Colonic mucosa (tissue), 4 donors: Measurements from ENCODE around the gene THRB. TPM values are rescaled to one million over a fixed set of nuclear protein-coding genes. Genes with fewer than 3 reads are reported as not detected.
"Not testable (repeated sequence)": the region's sequence is repeated elsewhere in the genome, so short reads cannot be mapped to it uniquely, and the experiment has no call there.

Experiments used
- DNase-seq: peaks from one replicate; pipeline ENCODE4 v3.0.0-alpha.2; 2020
- H3K27ac ChIP-seq: fragments of 200-600 bp; one replicate; pipeline ENCODE4 v1.8.0; 2021
- H3K27me3 ChIP-seq: fragments of 200-600 bp; one replicate; pipeline ENCODE4 v1.8.0; 2021
- H3K36me3 ChIP-seq: fragments of 200-600 bp; one replicate; pipeline ENCODE4 v1.8.0; 2021
- H3K4me1 ChIP-seq: fragments of 200-600 bp; one replicate; pipeline ENCODE4 v1.8.0; 2021; ENCODE audit warnings: mild to moderate bottlenecking
- H3K4me3 ChIP-seq: fragments of 200-600 bp; one replicate; pipeline ENCODE4 v1.8.0; 2021
- H3K9ac ChIP-seq, 2 donors: one replicate each; pipeline ENCODE4 v1.7.0; 2013; ENCODE audit warnings: control low read depth in 2 of 2, low read depth in 2 of 2, low read length in 2 of 2
- H3K9me3 ChIP-seq: fragments of 200-600 bp; one replicate; pipeline ENCODE4 v1.8.0; 2021
- intact Hi-C: fragments of 100-400 bp; cut with DNase I; formaldehyde crosslinking; loops from one replicate; pipeline ENCODE4 v1.14.1; 2022
- total RNA-seq, 2 donors: library from RNA; stranded (reverse); fragmentation: NEBNext Ultra II Directional in 1 of 2; extraction: Animal tissue kit (Norgen Biotek cat#: 25700) in 1 of 2; gene quantifications; one replicate each; pipeline ENCODE4 v1.2.1, GENCODE V29; 2021
- TF ChIP-seq, protein P1 (sequence below): fragments of 200-600 bp; IDR thresholded peaks from one replicate; pipeline ENCODE4 v1.8.0; 2022; ENCODE audit warnings: antibody characterized with exemption, mild to moderate bottlenecking
- donor health status: healthy.
- donor health status: DM: no; HTN: no; CAD: no.
- donor health status: DM: no; HTN: no; CAD: no.

Gene THRB
- total RNA-seq, 2 donors from 2014 or later, result 23.3 to 27.6 TPM

DNA sequence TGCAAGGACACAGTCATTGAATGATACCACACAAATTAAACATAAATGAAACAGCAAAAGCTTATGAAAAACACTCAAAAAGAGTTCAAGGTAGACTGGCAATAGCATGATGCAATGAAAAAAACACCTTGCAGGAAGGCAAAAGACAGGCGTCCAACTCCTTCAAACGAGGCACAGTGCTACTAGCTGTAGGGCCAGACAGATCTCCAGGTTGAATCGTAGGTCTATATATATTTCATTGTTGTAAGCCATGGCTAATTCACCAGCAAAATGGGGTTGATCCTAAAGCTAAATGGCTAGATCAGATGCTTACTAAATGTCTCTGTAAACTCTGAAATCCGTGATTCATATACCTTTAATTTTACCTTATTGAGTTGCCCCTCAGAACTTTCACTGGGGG, 94.2 kb downstream of the THRB start:
- TF ChIP-seq, protein P1, sequence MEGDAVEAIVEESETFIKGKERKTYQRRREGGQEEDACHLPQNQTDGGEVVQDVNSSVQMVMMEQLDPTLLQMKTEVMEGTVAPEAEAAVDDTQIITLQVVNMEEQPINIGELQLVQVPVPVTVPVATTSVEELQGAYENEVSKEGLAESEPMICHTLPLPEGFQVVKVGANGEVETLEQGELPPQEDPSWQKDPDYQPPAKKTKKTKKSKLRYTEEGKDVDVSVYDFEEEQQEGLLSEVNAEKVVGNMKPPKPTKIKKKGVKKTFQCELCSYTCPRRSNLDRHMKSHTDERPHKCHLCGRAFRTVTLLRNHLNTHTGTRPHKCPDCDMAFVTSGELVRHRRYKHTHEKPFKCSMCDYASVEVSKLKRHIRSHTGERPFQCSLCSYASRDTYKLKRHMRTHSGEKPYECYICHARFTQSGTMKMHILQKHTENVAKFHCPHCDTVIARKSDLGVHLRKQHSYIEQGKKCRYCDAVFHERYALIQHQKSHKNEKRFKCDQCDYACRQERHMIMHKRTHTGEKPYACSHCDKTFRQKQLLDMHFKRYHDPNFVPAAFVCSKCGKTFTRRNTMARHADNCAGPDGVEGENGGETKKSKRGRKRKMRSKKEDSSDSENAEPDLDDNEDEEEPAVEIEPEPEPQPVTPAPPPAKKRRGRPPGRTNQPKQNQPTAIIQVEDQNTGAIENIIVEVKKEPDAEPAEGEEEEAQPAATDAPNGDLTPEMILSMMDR, result no peak
- Histone ChIP-seq H3K27me3 (no peaks in the 10 kb centered on the region), H3K9me3 (no peaks in the 10 kb centered on the region), H3K36me3 (no peaks in the 10 kb centered on the region), H3K4me3 (no peak overlapping the region), H3K27ac (peak overlapping the region; percentile 9), H3K4me1 (peaks cover 16% of the 10 kb centered on the region), H3K9ac (no peak overlapping the region)
- no peak for DNase-seq
- intact Hi-C loops, result no loop called here

- Histone ChIP-seq H3K27me3 (no peaks in the 10 kb centered on the region), H3K4me3 (no peak overlapping the region), H3K9ac (no peak overlapping the region), H3K4me1 (peaks cover 16% of the 10 kb centered on the region), H3K36me3 (no peaks in the 10 kb centered on the region), H3K9me3 (no peaks in the 10 kb centered on the region), H3K27ac (no peak overlapping the region)
- intact Hi-C loops, result no loop called here
- TF ChIP-seq, protein P1, result no peak
- DNase-seq, result no peak
Observed at GRCh38 chr3:24400015-24400414, 94.6 kb downstream of the THRB start.

DNA sequence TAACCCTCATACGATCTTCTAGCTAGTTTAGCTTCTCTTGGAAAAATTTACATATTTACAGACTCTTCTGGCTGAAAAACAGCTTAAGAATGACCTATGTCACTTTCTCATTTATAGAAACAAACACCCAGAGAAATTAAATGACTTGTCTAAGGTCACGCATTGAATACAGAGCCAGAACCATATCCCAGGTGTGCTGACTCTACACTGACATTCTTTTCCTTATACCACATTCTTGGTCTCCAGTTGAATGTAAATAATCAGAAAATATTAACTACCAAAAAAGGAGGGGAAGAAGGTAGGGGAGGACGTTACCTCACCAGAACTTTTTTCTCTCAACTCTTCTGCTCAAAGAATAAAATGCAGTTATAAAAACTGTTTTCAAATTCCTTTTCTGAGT, 95.0 kb downstream of the THRB start:
- Histone ChIP-seq H3K4me3 (no peak overlapping the region), H3K9ac (no peak overlapping the region), H3K27me3 (no peaks in the 10 kb centered on the region), H3K27ac (no peak overlapping the region), H3K36me3 (no peaks in the 10 kb centered on the region), H3K9me3 (no peaks in the 10 kb centered on the region), H3K4me1 (peaks cover 16% of the 10 kb centered on the region)
- TF ChIP-seq, protein P1, result no peak
- intact Hi-C loops, result no loop called here
- no peak for DNase-seq

- H3K9me3 ChIP-seq, DNase-seq, H3K27ac ChIP-seq, H3K4me3 ChIP-seq, H3K36me3 ChIP-seq, intact Hi-C loops, H3K9ac ChIP-seq, H3K27me3 ChIP-seq: not testable (repeated sequence)
- H3K4me1 ChIP-seq, result peaks cover 16% of the 10 kb centered on the region
Observed at GRCh38 chr3:24398712-24399111, 95.9 kb downstream of the THRB start.

DNA sequence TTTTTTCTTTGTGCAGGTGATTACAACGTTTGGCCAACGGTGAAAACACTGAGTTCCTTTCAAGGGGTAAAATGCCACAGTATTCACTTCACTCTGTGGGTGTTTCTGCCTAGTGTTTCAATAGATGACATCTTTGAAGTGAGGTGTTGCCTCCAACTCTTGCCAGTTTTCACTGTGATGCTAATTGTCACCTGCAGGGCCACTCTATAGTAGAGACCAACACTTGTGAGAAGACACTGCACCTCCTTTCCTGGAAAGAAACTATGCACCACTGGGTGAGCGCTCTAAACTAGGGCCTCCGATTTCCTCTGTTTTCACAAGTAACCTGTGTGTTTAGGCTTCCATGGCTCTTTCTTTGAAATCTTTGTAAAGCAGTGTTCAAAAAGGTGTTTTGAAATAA, 98.3 kb downstream of the THRB start:
- peaks cover 11% of the 10 kb centered on the region for H3K4me1 ChIP-seq
- no peak for DNase-seq
- H3K9me3 ChIP-seq, result no peaks in the 10 kb centered on the region
- H3K27ac ChIP-seq, result no peak overlapping the region
- no peak overlapping the region for H3K9ac ChIP-seq
- intact Hi-C loops, result no loop called here
- TF ChIP-seq, protein P1, result no peak
- no peaks in the 10 kb centered on the region for H3K27me3 ChIP-seq
- no peaks in the 10 kb centered on the region for H3K36me3 ChIP-seq
- H3K4me3 ChIP-seq, result no peak overlapping the region

DNA sequence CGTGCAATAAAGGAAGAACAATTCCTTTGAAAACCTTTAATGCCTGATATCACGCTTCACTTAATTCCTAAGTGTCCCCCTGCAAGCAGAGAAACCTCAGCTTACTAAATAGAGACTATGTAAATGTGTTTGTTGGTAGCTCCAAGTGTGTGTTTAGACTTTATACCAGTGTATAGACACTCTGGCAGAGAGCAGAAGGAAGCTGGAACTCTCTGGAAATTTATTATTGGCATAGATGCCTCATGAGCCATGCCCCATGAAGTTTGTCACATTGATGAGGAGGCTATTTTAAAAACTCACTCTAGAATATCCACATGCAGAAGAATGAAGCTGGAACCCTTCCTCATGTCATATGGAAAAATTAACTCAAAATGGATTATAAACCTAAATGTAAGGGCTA, 99.9 kb downstream of the THRB start:
- DNase-seq, result no peak
- no peaks in the 10 kb centered on the region for H3K27me3 ChIP-seq

More for the DNA sequence above, 99.9 kb downstream of the THRB start:
- H3K9ac ChIP-seq, result no peak overlapping the region
- H3K36me3 ChIP-seq, result no peaks in the 10 kb centered on the region
- peaks cover 7% of the 10 kb centered on the region for H3K4me1 ChIP-seq
- H3K4me3 ChIP-seq, result no peak overlapping the region
- no peak overlapping the region for H3K27ac ChIP-seq
- H3K9me3 ChIP-seq, result no peaks in the 10 kb centered on the region
- intact Hi-C loops, result no loop called here
- TF ChIP-seq, protein P1, result no peak
